ENCODE measurements around the gene SLC19A1. TPM values are rescaled to one million over a fixed set of nuclear protein-coding genes. Genes with fewer than 3 reads are reported as not detected.

SLC19A1 gene
- total RNA-seq, 1 donor = 7.4 TPM

- TF ChIP-seq CTCF (IDR thresholded peaks at IDR 0.05; ENCODE audit: insufficient read depth, low read length) = no peak
- no peak overlapping the region for H3K4me3 ChIP-seq (ENCODE audit: low read depth, low read length)
- no peak for DNase-seq (ENCODE audit: low read depth)
These were observed 16.9 kb downstream of the SLC19A1 start for GRCh38 chr21:45525153-45525909.

GRCh38 chr21:45524756-45525152, 17.5 kb downstream of the SLC19A1 start:
- H3K4me3 ChIP-seq (ENCODE audit: low read depth, low read length) = no peak overlapping the region
- no peak for TF ChIP-seq CTCF (IDR thresholded peaks at IDR 0.05; ENCODE audit: insufficient read depth, low read length)
- no peak for DNase-seq (ENCODE audit: low read depth)

GRCh38 chr21:45523411-45524101, 18.7 kb downstream of the SLC19A1 start:
- no peak overlapping the region for H3K4me3 ChIP-seq (ENCODE audit: low read depth, low read length)
- TF ChIP-seq CTCF (IDR thresholded peaks at IDR 0.05; ENCODE audit: insufficient read depth, low read length) = no peak
- DNase-seq (ENCODE audit: low read depth) = no peak

- TF ChIP-seq CTCF (IDR thresholded peaks at IDR 0.05; ENCODE audit: insufficient read depth, low read length) = no peak
- no peak overlapping the region for H3K4me3 ChIP-seq (ENCODE audit: low read depth, low read length)
- no peak for DNase-seq (ENCODE audit: low read depth)
These were observed 19.3 kb downstream of the SLC19A1 start for GRCh38 chr21:45522986-45523385.

GRCh38 chr21:45522381-45522780, 19.9 kb downstream of the SLC19A1 start:
- H3K4me3 ChIP-seq (ENCODE audit: low read depth, low read length) = no peak overlapping the region
- no peak for TF ChIP-seq CTCF (IDR thresholded peaks at IDR 0.05; ENCODE audit: insufficient read depth, low read length)
- DNase-seq (ENCODE audit: low read depth) = no peak

GRCh38 chr21:45521241-45521640, 21.0 kb downstream of the SLC19A1 start:
- TF ChIP-seq CTCF (IDR thresholded peaks at IDR 0.05; ENCODE audit: insufficient read depth, low read length) = no peak
- no peak overlapping the region for H3K4me3 ChIP-seq (ENCODE audit: low read depth, low read length)
- DNase-seq (ENCODE audit: low read depth) = no peak
